Uterus (tissue), 2 donors: ENCODE measurements around the gene UST.

Source experiments
- CTCF ChIP-seq, 4 experiments: fragments of 200-600 bp in 2 of 4; fragments of 450-650 bp in 2 of 4; sonication (generic) in 2 of 4; IDR thresholded peaks; one replicate each; pipeline ENCODE4 v1.5.1; 2016 to 2019; ENCODE audit warnings: antibody characterized with exemption in 4 of 4, mild to moderate bottlenecking in 2 of 4, moderate library complexity in 1 of 4
- POLR2A ChIP-seq, 2 donors: fragments of 450-650 bp; IDR thresholded peaks; one replicate each; pipeline ENCODE4 v1.6.1; 2016; ENCODE audit warnings: antibody characterized with exemption in 2 of 2, mild to moderate bottlenecking in 1 of 2, moderate library complexity in 1 of 2

GRCh38 chr6:149052350-149053106, 305.7 kb downstream of the UST start:
- TF ChIP-seq CTCF (IDR thresholded peaks at IDR 0.05), result no peak
- no peak for TF ChIP-seq POLR2A (IDR thresholded peaks at IDR 0.05)
